Liver (tissue), 3 donors: ENCODE results near the gene TRIM72.

Source experiments
- JUND ChIP-seq, 2 donors: IDR thresholded peaks; 2 replicates each; pipeline ENCODE4 v1.6.1; 2016; ENCODE audit warnings: antibody characterized with exemption in 2 of 2
- NR2F2 ChIP-seq: IDR thresholded peaks from 2 replicates; pipeline ENCODE4 v1.6.1; 2016; ENCODE audit warnings: antibody characterized with exemption
- RXRA ChIP-seq, 2 donors: IDR thresholded peaks; 2 replicates each; pipeline ENCODE4 v1.6.1; 2017 to 2018; ENCODE audit warnings: antibody characterized with exemption in 2 of 2, mild to moderate bottlenecking in 1 of 2
- TF ChIP-seq, protein P1 (sequence below): fragments of 150-350 bp; IDR thresholded peaks from 2 replicates; pipeline ENCODE4 v1.5.1; 2017; ENCODE audit warnings: improper control_type of control experiment, low read depth, low read length; ENCODE audit not compliant: missing input control
- TF ChIP-seq, protein P2 (sequence below): IDR thresholded peaks from 2 replicates; pipeline ENCODE4 v1.6.1; 2016; ENCODE audit warnings: antibody characterized with exemption, mild to moderate bottlenecking
- donor health status: healthy.
- donor health status: healthy.

DNA sequence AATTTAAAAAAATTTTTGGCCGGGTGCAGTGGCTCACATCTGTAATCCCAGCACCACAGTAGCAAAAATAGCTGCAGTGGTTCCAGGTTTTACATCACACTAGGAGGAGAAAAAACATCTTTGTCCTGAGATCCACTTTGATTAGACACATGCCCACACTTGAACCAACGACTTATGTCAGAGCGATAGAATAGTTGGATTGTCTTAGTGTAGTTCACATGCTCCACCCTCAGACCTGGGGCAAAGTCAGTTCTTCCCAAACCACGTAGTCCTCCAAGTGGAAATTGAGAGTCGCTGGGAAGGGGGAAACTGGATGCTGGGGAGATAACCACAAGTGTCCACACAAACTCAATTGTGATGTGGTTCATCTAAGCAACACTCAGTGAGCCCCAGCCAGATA lies 34.4 kb downstream of the TRIM72 start:
- TF ChIP-seq, protein P1, sequence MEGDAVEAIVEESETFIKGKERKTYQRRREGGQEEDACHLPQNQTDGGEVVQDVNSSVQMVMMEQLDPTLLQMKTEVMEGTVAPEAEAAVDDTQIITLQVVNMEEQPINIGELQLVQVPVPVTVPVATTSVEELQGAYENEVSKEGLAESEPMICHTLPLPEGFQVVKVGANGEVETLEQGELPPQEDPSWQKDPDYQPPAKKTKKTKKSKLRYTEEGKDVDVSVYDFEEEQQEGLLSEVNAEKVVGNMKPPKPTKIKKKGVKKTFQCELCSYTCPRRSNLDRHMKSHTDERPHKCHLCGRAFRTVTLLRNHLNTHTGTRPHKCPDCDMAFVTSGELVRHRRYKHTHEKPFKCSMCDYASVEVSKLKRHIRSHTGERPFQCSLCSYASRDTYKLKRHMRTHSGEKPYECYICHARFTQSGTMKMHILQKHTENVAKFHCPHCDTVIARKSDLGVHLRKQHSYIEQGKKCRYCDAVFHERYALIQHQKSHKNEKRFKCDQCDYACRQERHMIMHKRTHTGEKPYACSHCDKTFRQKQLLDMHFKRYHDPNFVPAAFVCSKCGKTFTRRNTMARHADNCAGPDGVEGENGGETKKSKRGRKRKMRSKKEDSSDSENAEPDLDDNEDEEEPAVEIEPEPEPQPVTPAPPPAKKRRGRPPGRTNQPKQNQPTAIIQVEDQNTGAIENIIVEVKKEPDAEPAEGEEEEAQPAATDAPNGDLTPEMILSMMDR, result no peak
- TF ChIP-seq RXRA (IDR thresholded peaks at IDR 0.05) (no peak), JUND (IDR thresholded peaks at IDR 0.05) (no peak), NR2F2 (no peak)
- TF ChIP-seq, protein P2, sequence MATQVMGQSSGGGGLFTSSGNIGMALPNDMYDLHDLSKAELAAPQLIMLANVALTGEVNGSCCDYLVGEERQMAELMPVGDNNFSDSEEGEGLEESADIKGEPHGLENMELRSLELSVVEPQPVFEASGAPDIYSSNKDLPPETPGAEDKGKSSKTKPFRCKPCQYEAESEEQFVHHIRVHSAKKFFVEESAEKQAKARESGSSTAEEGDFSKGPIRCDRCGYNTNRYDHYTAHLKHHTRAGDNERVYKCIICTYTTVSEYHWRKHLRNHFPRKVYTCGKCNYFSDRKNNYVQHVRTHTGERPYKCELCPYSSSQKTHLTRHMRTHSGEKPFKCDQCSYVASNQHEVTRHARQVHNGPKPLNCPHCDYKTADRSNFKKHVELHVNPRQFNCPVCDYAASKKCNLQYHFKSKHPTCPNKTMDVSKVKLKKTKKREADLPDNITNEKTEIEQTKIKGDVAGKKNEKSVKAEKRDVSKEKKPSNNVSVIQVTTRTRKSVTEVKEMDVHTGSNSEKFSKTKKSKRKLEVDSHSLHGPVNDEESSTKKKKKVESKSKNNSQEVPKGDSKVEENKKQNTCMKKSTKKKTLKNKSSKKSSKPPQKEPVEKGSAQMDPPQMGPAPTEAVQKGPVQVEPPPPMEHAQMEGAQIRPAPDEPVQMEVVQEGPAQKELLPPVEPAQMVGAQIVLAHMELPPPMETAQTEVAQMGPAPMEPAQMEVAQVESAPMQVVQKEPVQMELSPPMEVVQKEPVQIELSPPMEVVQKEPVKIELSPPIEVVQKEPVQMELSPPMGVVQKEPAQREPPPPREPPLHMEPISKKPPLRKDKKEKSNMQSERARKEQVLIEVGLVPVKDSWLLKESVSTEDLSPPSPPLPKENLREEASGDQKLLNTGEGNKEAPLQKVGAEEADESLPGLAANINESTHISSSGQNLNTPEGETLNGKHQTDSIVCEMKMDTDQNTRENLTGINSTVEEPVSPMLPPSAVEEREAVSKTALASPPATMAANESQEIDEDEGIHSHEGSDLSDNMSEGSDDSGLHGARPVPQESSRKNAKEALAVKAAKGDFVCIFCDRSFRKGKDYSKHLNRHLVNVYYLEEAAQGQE, result no peak
